Astrocyte (in vitro differentiated cells and primary cell): ENCODE measurements around the gene TMEM47. TPM values are rescaled to one million over a fixed set of nuclear protein-coding genes. Genes with fewer than 3 reads are reported as not detected.

ENCODE experiments used
- DNase-seq: peaks from one replicate; pipeline ENCODE4 v3.0.0-alpha.2; 2010; ENCODE audit warnings: low read depth
- FAIRE-seq: peaks from 2 replicates; lab custom pipeline; 2011; peaks lifted over from hg19 to GRCh38; lab: Jason Lieb, UNC
- H2AFZ ChIP-seq: 2 replicates; pipeline ENCODE4 v1.6.0; 2012; ENCODE audit warnings: low read depth, low read length, inconsistent platforms
- H3K27ac ChIP-seq: 2 replicates; pipeline ENCODE4 v1.5.1; 2011; ENCODE audit warnings: low read depth, low read length, inconsistent platforms
- H3K27me3 ChIP-seq: 2 replicates; pipeline ENCODE4 v1.6.0; 2011; ENCODE audit warnings: low read length, inconsistent platforms; ENCODE audit not compliant: insufficient read depth
- H3K36me3 ChIP-seq: 2 replicates; pipeline ENCODE4 v1.5.1; 2011; ENCODE audit warnings: low read length, inconsistent platforms; ENCODE audit not compliant: insufficient read depth
- H3K4me1 ChIP-seq: 2 replicates; pipeline ENCODE4 v1.5.1; 2011; ENCODE audit warnings: low read length, inconsistent platforms; ENCODE audit not compliant: insufficient read depth
- H3K4me2 ChIP-seq: 2 replicates; pipeline ENCODE4 v1.6.0; 2012; ENCODE audit warnings: low read length, inconsistent platforms
- H3K4me3 ChIP-seq: 2 replicates; pipeline ENCODE4 v1.5.1; 2011; ENCODE audit warnings: low read depth, mild to moderate bottlenecking, low read length, inconsistent platforms; ENCODE audit not compliant: insufficient read depth
- H3K79me2 ChIP-seq: 2 replicates; pipeline ENCODE4 v1.6.0; 2012; ENCODE audit warnings: mild to moderate bottlenecking, low read length, inconsistent platforms; ENCODE audit not compliant: insufficient read depth
- H3K9ac ChIP-seq: 2 replicates; pipeline ENCODE4 v1.6.0; 2012; ENCODE audit warnings: mild to moderate bottlenecking, low read length, inconsistent platforms
- H3K9me3 ChIP-seq: 2 replicates; pipeline ENCODE4 v1.5.1; 2012; ENCODE audit warnings: low read depth, mild to moderate bottlenecking, low read length, inconsistent platforms; ENCODE audit not compliant: insufficient read depth
- H4K20me1 ChIP-seq: 2 replicates; pipeline ENCODE4 v1.6.0; 2012; ENCODE audit warnings: low read length, inconsistent platforms; ENCODE audit not compliant: insufficient read depth
- H3K27ac Mint-ChIP-seq: one replicate; pipeline ENCODE4 v1.8.0; 2021; ENCODE audit warnings: mild to moderate bottlenecking, mixed read lengths; ENCODE audit not compliant: unreplicated experiment
- H3K27me3 Mint-ChIP-seq: one replicate; pipeline ENCODE4 v1.8.0; 2021; ENCODE audit warnings: low read depth, mixed read lengths; ENCODE audit not compliant: unreplicated experiment
- H3K36me3 Mint-ChIP-seq: one replicate; pipeline ENCODE4 v1.8.0; 2021; ENCODE audit warnings: low read depth, mixed read lengths; ENCODE audit not compliant: unreplicated experiment
- H3K4me1 Mint-ChIP-seq: one replicate; pipeline ENCODE4 v1.8.0; 2021; ENCODE audit warnings: low read depth, mixed read lengths; ENCODE audit not compliant: unreplicated experiment
- H3K4me3 Mint-ChIP-seq: one replicate; pipeline ENCODE4 v1.8.0; 2021; ENCODE audit warnings: mild to moderate bottlenecking, moderate library complexity, mixed read lengths; ENCODE audit not compliant: unreplicated experiment
- H3K9me3 Mint-ChIP-seq: one replicate; pipeline ENCODE4 v1.8.0; 2021; ENCODE audit warnings: mild to moderate bottlenecking, mixed read lengths; ENCODE audit not compliant: unreplicated experiment
- CTCF ChIP-seq: IDR thresholded peaks from 2 replicates; pipeline ENCODE4 v1.5.1; 2011; ENCODE audit warnings: low read depth, mild to moderate bottlenecking, inconsistent platforms, low read length, moderate library complexity; ENCODE audit not compliant: insufficient read depth
- EZH2 ChIP-seq: IDR thresholded peaks from 2 replicates; pipeline ENCODE4 v1.6.1; 2012; ENCODE audit warnings: mild to moderate bottlenecking, low read length, inconsistent platforms; ENCODE audit not compliant: insufficient read depth
- total RNA-seq: library from RNA; stranded (reverse); gene quantifications from 2 replicates; pipeline ENCODE4 v1.2.1, GENCODE V29; 2021

Gene TMEM47
- total RNA-seq, 1 donor from 2014 or later, result 40.3 TPM

- Histone ChIP-seq H3K4me3 (peak overlapping the region; percentile 81), H3K9me3 (no peaks in the 10 kb centered on the region), H4K20me1 (no peaks in the 10 kb centered on the region), H3K27ac (peak overlapping the region; percentile 75), H3K79me2 (peaks cover 54% of the 10 kb centered on the region), H3K4me1 (no peaks in the 10 kb centered on the region), H3K4me2 (peak overlapping the region; percentile 94), H3K9ac (peak overlapping the region; percentile 96), H3K27me3 (no peaks in the 10 kb centered on the region), H2AFZ (peak overlapping the region; percentile 47), H3K36me3 (no peaks in the 10 kb centered on the region)
- TF ChIP-seq EZH2, result no peak
- TF ChIP-seq CTCF, result no peak
- Mint-ChIP-seq H3K36me3 (no peaks in the 10 kb centered on the region), H3K4me3 (peak overlapping the region; percentile 97), H3K27ac (peak overlapping the region; percentile 96), H3K9me3 (no peaks in the 10 kb centered on the region), H3K4me1 (peaks cover 3% of the 10 kb centered on the region), H3K27me3 (no peaks in the 10 kb centered on the region)
- no peak for DNase-seq
- no peak for FAIRE-seq
Observed at GRCh38 chrX:34656467-34656841, 631 bp downstream of the TMEM47 start.

- H3K27me3 Mint-ChIP-seq, result no peaks in the 10 kb centered on the region
- no peaks in the 10 kb centered on the region for H3K9me3 Mint-ChIP-seq
- no peaks in the 10 kb centered on the region for H3K36me3 Mint-ChIP-seq
Observed at GRCh38 chrX:34655501-34656455, 1.3 kb downstream of the TMEM47 start.

More at GRCh38 chrX:34655501-34656455, 1.3 kb downstream of the TMEM47 start:
- Mint-ChIP-seq H3K27ac (peak overlapping the region; percentile 96), H3K4me1 (peaks cover 7% of the 10 kb centered on the region), H3K4me3 (peak overlapping the region; percentile 97)
- peak overlapping the region; percentile 96 for H3K9ac ChIP-seq
- H2AFZ ChIP-seq, result no peak overlapping the region
- H3K4me1 ChIP-seq, result no peaks in the 10 kb centered on the region
- no peaks in the 10 kb centered on the region for H3K36me3 ChIP-seq
- no peak for TF ChIP-seq CTCF
- no peak for TF ChIP-seq EZH2
- no peaks in the 10 kb centered on the region for H3K27me3 ChIP-seq
- no peak for FAIRE-seq
- H4K20me1 ChIP-seq, result peaks cover 4% of the 10 kb centered on the region
- peak overlapping the region; percentile 81 for H3K4me3 ChIP-seq
- H3K4me2 ChIP-seq, result peak overlapping the region; percentile 94
- no peaks in the 10 kb centered on the region for H3K9me3 ChIP-seq
- peak overlapping the region; percentile 75 for H3K27ac ChIP-seq
- peaks cover 61% of the 10 kb centered on the region for H3K79me2 ChIP-seq
- peak; percentile 54 for DNase-seq
